Panc1 (cell line): ENCODE measurements around the gene VARS1. TPM values are rescaled to one million over a fixed set of nuclear protein-coding genes. Genes with fewer than 3 reads are reported as not detected.
"Not testable (repeated sequence)": the region's sequence is repeated elsewhere in the genome, so short reads cannot be mapped to it uniquely, and the experiment has no call there.

Source experiments
- ATAC-seq: fragments of 200-7000 bp; cut with Tn5 transposase; 2 replicates; pipeline ENCODE4 v1.9.1; 2020; ENCODE audit warnings: mild to moderate bottlenecking, moderate library complexity
- BruUV-seq: library from RNA; stranded (reverse); fragments of 400-500 nt; replicated peaks from 2 replicates; lab custom pipeline; 2021; lab: Mats Ljungman, UMichigan
- CTCF ChIA-PET: fragments of 300-600 bp; sonication (Branson Sonifier 250); formaldehyde crosslinking; loops from one replicate; lab custom pipeline; 2022; ENCODE audit warnings: antibody characterized with exemption; lab: Charles Lee
- POLR2A ChIA-PET: fragments of 300-600 bp; sonication (Branson Sonifier 250); formaldehyde crosslinking; loops from one replicate; lab custom pipeline; 2022; ENCODE audit warnings: antibody characterized with exemption; lab: Charles Lee
- DNase-seq: peaks from one replicate; pipeline ENCODE4 v3.0.0-alpha.2; 2010; ENCODE audit warnings: low read depth, low spot score
- H3K27ac ChIP-seq: 2 replicates; pipeline ENCODE4 v1.5.1; 2011; ENCODE audit warnings: mild to moderate bottlenecking, low read length, inconsistent platforms
- H3K27me3 ChIP-seq: fragments of 200-500 bp; sonication (Bioruptor generic); 2 replicates; pipeline ENCODE4 v1.6.0; 2014; ENCODE audit warnings: low read length, inconsistent platforms; ENCODE audit not compliant: control insufficient read depth, insufficient read depth
- H3K36me3 ChIP-seq: fragments of 200-500 bp; sonication (Bioruptor generic); 2 replicates; pipeline ENCODE4 v1.5.1; 2014; ENCODE audit warnings: inconsistent platforms, mild to moderate bottlenecking, low read length, moderate library complexity; ENCODE audit not compliant: control insufficient read depth, insufficient read depth
- H3K4me1 ChIP-seq: 2 replicates; pipeline ENCODE4 v1.5.1; 2011; ENCODE audit warnings: inconsistent platforms, mild to moderate bottlenecking, low read length, moderate library complexity; ENCODE audit not compliant: control insufficient read depth, insufficient read depth
- H3K4me3 ChIP-seq, 2 experiments: 2 replicates each; pipeline ENCODE4 v1.5.1; 2011 to 2012; ENCODE audit warnings: low read depth in 2 of 2, low read length in 2 of 2, mild to moderate bottlenecking in 2 of 2, inconsistent platforms in 1 of 2, moderate library complexity in 1 of 2
- H3K9me3 ChIP-seq: fragments of 200-500 bp; sonication (Bioruptor generic); 2 replicates; pipeline ENCODE4 v1.5.1; 2014; ENCODE audit warnings: low read depth, mild to moderate bottlenecking, inconsistent platforms, low read length, moderate library complexity; ENCODE audit not compliant: control insufficient read depth, insufficient read depth
- CTCF ChIP-seq: fragments of 450-650 bp; IDR thresholded peaks from 2 replicates; pipeline ENCODE4 v1.5.1; 2017; ENCODE audit warnings: mild to moderate bottlenecking
- POLR2AphosphoS5 ChIP-seq: IDR thresholded peaks from 2 replicates; pipeline ENCODE4 v1.6.1; 2012; ENCODE audit warnings: mild to moderate bottlenecking, low read depth, low read length, moderate library complexity
- REST ChIP-seq, 2 experiments: IDR thresholded peaks; 2 replicates each; pipeline ENCODE4 v1.6.1; 2011 to 2012; ENCODE audit warnings: low read depth in 2 of 2, control low read depth in 1 of 2, low read length in 1 of 2, mild to moderate bottlenecking in 1 of 2, moderate library complexity in 1 of 2; ENCODE audit not compliant: insufficient read depth in 1 of 2
- SIN3A ChIP-seq: IDR thresholded peaks from 2 replicates; pipeline ENCODE4 v1.6.1; 2012; ENCODE audit warnings: low read depth, mild to moderate bottlenecking, low read length, moderate library complexity, borderline replicate concordance; ENCODE audit not compliant: insufficient read depth
- TCF7L2 ChIP-seq: IDR thresholded peaks from 2 replicates; pipeline ENCODE4 v1.6.1; 2011; ENCODE audit warnings: mild to moderate bottlenecking, low read depth, low read length, inconsistent platforms
- in situ Hi-C: cut with HindIII; loops from 2 replicates; pipeline ENCODE4 v1.10.0; 2016; ENCODE audit warnings: low sequenced_read_pairs, low pct_unique_long_range_greater_than_20kb
- intact Hi-C: fragments of 100-400 bp; cut with micrococcal nuclease; formaldehyde crosslinking; loops from one replicate; pipeline ENCODE4 v1.10.0; 2022; ENCODE audit not compliant: unreplicated experiment
- total RNA-seq: library from RNA; stranded (reverse); gene quantifications from one replicate; pipeline ENCODE4 v1.2.1, GENCODE V29; 2021; ENCODE audit not compliant: unreplicated experiment

The VARS1 gene
- total RNA-seq, 1 experiment from 2014 or later = 229 TPM

DNA sequence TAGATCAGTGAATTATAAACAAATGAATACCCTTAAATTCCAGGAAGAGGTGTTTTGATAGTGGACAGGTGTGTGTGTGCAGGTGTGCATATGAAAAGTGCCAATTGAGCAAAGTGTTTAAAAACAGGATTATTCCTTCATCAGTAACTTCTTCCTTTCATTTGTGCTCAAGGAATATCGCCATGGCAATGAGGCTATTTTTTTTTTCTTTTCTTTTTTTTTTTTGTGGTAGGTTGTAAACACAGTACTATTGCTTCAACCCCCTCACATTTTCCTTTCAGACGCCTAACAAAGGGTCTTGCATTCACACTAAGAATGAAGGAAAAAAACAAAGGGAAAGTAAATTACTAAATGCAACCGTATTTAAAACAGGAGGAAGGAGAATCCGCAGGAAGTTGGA is 30.0 kb upstream of the VARS1 start:
- ChIA-PET POLR2A (no interaction called here), CTCF (no interaction called here)
- no TSS peak for BruUV-seq
- no peak for DNase-seq
- no peak overlapping the region for H3K4me3 ChIP-seq
- peaks cover 30% of the 10 kb centered on the region for H3K4me1 ChIP-seq
- H3K27ac ChIP-seq = peak overlapping the region; percentile 67; the same call in 1 of the 2 replicates
- in situ Hi-C loops (no loop called here), intact Hi-C loops (loop anchor here (10.0 kb wide), 1 partner anchor 51 kb away; the partner anchor contains the start of gene VWA7)
- no peaks in the 10 kb centered on the region for H3K9me3 ChIP-seq
- TF ChIP-seq SIN3A = no peak
- TF ChIP-seq POLR2AphosphoS5 = no peak
- TF ChIP-seq TCF7L2 = no peak
- TF ChIP-seq CTCF = no peak
- TF ChIP-seq REST (IDR thresholded peaks at IDR 0.05; ENCODE audit: insufficient read depth in 1 of 2, low read depth in 2 of 2, low read length in 1 of 2) = no peak
- H3K36me3 ChIP-seq = no peaks in the 10 kb centered on the region; the same call in 1 of the 2 replicates
- no peak for ATAC-seq
- H3K27me3 ChIP-seq = no peaks in the 10 kb centered on the region

DNA sequence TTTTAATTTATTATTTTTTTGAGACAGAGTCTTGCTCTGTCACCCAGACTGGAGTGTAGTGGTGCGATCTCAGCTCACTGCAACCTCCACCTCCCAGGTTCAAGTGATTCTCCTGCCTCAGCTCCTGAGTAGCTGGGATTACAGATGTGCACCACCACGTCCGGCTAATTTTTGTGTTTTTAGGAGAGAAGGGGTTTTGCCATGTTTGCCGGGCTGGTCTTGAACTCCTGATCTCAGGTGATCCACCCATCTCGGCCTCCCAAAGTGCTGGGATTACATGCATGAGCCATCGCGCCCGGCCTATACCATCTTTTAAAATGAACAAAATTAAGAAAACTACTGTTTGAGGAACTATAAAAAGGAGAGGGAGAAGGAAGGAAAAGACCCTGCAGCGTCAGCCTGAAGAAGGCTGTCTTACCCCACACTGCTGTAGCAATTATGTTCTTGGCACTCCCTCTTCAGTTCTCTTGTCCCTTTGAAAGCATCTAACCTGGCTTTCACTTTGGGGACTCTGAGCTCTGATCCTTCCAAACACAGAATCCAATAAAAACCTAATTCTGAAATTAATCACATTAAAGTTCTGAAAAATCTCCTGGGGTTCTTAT is 28.1 kb upstream of the VARS1 start:
- in situ Hi-C loops, ATAC-seq, H3K36me3 ChIP-seq, BruUV-seq, H3K9me3 ChIP-seq, CTCF ChIA-PET, DNase-seq, H3K4me3 ChIP-seq, H3K27me3 ChIP-seq: not testable (repeated sequence)
- Histone ChIP-seq H3K27ac (peak overlapping the region; percentile 98; the same call in 1 of the 2 replicates), H3K4me1 (peaks cover 40% of the 10 kb centered on the region)
- intact Hi-C loops = loop anchor here (10.0 kb wide), 1 partner anchor 49 kb away; the partner anchor contains the start of gene VWA7
- POLR2A ChIA-PET = interaction anchor here (1.1 kb wide), 1 partner anchor 96 kb away, joined by 4 read pairs; no protein-coding TSS in a partner anchor
